Prostate gland (tissue), 2 donors: Measurements from ENCODE around the gene RBM47. TPM values are rescaled to one million over a fixed set of nuclear protein-coding genes. Genes with fewer than 3 reads are reported as not detected.
"Not testable (repeated sequence)": the region's sequence is repeated elsewhere in the genome, so short reads cannot be mapped to it uniquely, and the experiment has no call there.

Source experiments
- DNase-seq: peaks from one replicate; pipeline ENCODE4 v3.0.0-alpha.2; 2019; ENCODE audit warnings: low spot score
- H3K27ac ChIP-seq, 2 donors: fragments of 200-600 bp; sonication (generic); 2 replicates each; pipeline ENCODE4 v1.5.1; 2017 to 2019
- H3K27me3 ChIP-seq: fragments of 200-600 bp; sonication (generic); replicated peaks from 2 replicates; pipeline ENCODE4 v1.5.1; 2019; ENCODE audit not compliant: insufficient read depth
- H3K36me3 ChIP-seq, 2 donors: fragments of 200-600 bp; sonication (generic); 1 replicate in 1 of 2; 2 replicates in 1 of 2; pipeline versions ENCODE4 v1.5.1 to v1.8.1; 2017 to 2019
- H3K4me1 ChIP-seq: fragments of 200-600 bp; sonication (generic); replicated peaks from 2 replicates; pipeline ENCODE4 v1.5.1; 2019
- H3K4me3 ChIP-seq, 2 donors: fragments of 200-600 bp; sonication (generic); 2 replicates each; pipeline ENCODE4 v1.5.1; 2017 to 2019
- H3K9me3 ChIP-seq: fragments of 200-600 bp; sonication (generic); 2 replicates; pipeline ENCODE4 v1.5.1; 2017
- CTCF ChIP-seq, 4 experiments: fragments of 200-600 bp in 2 of 4; fragments of 450-650 bp in 2 of 4; sonication (generic) in 2 of 4; IDR thresholded peaks; 1 replicate in 3 of 4; 2 replicates in 1 of 4; pipeline ENCODE4 v1.5.1; 2016 to 2019; ENCODE audit warnings: antibody characterized with exemption in 4 of 4, mild to moderate bottlenecking in 2 of 4, moderate library complexity in 2 of 4
- POLR2A ChIP-seq: fragments of 450-650 bp; IDR thresholded peaks from one replicate; pipeline ENCODE4 v1.6.1; 2016; ENCODE audit warnings: antibody characterized with exemption, mild to moderate bottlenecking
- POLR2AphosphoS5 ChIP-seq: sonication (generic); formaldehyde crosslinking; IDR thresholded peaks from one replicate; pipeline ENCODE4 v1.6.1; 2017; ENCODE audit warnings: antibody characterized with exemption
- WGBS: methylation state at CpG from one replicate; pipeline ENCODE4 v1.1.5; 2018; 5-methylcytosine and 5-hydroxymethylcytosine counted together
- intact Hi-C: fragments of 100-400 bp; cut with DNase I; formaldehyde crosslinking; loops from one replicate; pipeline ENCODE4 v1.14.2; 2022
- total RNA-seq, 2 donors: library from RNA; depleted of rRNA; stranded (reverse); fragments of >200 nt; gene quantifications; one replicate each; pipeline ENCODE4 v1.1.0, GENCODE V29; 2016

Gene RBM47
- total RNA-seq, 2 donors from 2014 or later = 241 to 302 TPM

GRCh38 chr4:40564004-40564403 lies 65.7 kb downstream of the RBM47 start:
- intact Hi-C loops = no loop called here
- H3K4me3 ChIP-seq = no peak overlapping the region
- no peak overlapping the region for H3K27ac ChIP-seq
- no peak for DNase-seq
- H3K36me3 ChIP-seq = no peaks in the 10 kb centered on the region
- no peaks in the 10 kb centered on the region for H3K27me3 ChIP-seq
- no peaks in the 10 kb centered on the region for H3K9me3 ChIP-seq
- H3K4me1 ChIP-seq = peaks cover 11% of the 10 kb centered on the region
- no peak for TF ChIP-seq CTCF (IDR thresholded peaks at IDR 0.05)
- TF ChIP-seq POLR2AphosphoS5 = no peak
- TF ChIP-seq POLR2A = no peak
- WGBS = 78% methylated on average over 3 of the region's 3 CpGs

DNA sequence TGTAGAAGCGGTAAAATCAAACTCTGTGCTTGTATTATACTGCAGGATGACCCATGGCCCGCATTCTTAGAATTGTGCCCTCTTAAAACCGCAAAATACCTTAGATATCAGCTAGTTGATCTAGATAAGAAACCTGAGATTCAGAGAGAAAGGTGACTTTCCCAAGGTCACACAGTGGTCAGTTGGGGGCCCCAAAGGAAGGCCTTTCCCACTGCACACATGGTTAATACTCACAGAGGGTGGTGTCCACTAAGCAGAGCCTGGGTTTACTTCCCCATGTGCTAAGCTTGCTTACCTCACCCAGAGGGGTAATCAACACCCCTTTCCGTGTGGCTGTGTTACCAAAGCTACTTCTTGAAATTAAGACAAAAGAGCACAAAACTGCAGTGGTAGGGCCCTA lies 66.3 kb downstream of the RBM47 start:
- intact Hi-C loops = no loop called here
- Histone ChIP-seq H3K36me3 (no peaks in the 10 kb centered on the region), H3K4me1 (peaks cover 11% of the 10 kb centered on the region), H3K27ac (no peak overlapping the region), H3K9me3 (no peaks in the 10 kb centered on the region), H3K27me3 (no peaks in the 10 kb centered on the region), H3K4me3 (no peak overlapping the region)
- WGBS = 87% methylated on average over 4 of the region's 4 CpGs
- no peak for DNase-seq
- TF ChIP-seq POLR2AphosphoS5 (no peak), CTCF (IDR thresholded peaks at IDR 0.05) (no peak), POLR2A (no peak)

DNA sequence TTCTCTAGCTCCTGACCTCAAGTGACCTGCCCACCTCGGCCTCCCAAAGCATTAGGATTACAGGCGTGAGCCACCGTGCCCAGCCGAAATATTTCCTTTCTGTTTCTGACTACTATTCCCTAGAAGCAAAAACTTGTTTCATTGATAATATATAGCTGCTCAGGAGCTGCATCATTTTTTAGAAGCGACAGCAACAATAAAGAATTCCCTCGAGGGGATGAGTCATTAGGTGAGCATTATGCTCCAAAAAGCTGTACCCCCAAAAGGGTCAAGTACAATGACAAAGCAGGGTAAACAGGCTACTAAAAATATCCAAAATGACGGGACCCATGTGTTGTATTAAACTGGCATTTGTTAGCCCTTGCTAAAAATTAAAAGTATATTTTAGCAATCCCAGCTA lies 67.0 kb downstream of the RBM47 start:
- Histone ChIP-seq H3K9me3 (no peaks in the 10 kb centered on the region), H3K27ac (no peak overlapping the region), H3K36me3 (no peaks in the 10 kb centered on the region), H3K27me3 (no peaks in the 10 kb centered on the region), H3K4me1 (peaks cover 11% of the 10 kb centered on the region), H3K4me3 (no peak overlapping the region)
- TF ChIP-seq CTCF (IDR thresholded peaks at IDR 0.05) = no peak
- no peak for TF ChIP-seq POLR2AphosphoS5
- no peak for TF ChIP-seq POLR2A
- DNase-seq = no peak
- intact Hi-C loops = no loop called here
- 89% methylated on average over 7 of the region's 7 CpGs for WGBS

DNA sequence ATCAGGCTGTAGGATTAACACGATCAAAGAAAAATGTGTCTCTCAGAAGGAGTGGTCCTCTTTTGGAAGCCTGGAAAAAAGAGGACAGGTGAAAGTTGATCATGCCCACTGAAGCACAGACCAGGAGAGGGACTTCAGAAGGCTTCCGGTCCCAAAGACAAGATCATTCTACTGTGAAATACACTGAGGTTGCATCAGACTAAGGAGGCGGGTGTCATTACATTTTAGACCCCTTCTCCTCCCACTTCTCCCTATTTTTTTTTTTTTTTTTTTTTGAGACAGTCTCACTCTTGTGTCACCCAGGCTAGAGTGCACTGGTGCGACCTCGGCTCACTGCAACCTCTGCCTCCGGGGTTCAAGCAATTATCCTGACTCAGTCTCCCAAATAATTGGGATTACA lies 67.5 kb downstream of the RBM47 start:
- H3K9me3 ChIP-seq = no peaks in the 10 kb centered on the region
- H3K27ac ChIP-seq = no peak overlapping the region
- no peak overlapping the region for H3K4me3 ChIP-seq
- peaks cover 11% of the 10 kb centered on the region for H3K4me1 ChIP-seq
- intact Hi-C loops = no loop called here
- H3K27me3 ChIP-seq = no peaks in the 10 kb centered on the region
- TF ChIP-seq POLR2A = no peak
- no peak for TF ChIP-seq CTCF (IDR thresholded peaks at IDR 0.05)
- no peaks in the 10 kb centered on the region for H3K36me3 ChIP-seq
- 93% methylated on average over 6 of the region's 6 CpGs for WGBS
- DNase-seq = no peak

- H3K27ac ChIP-seq, H3K27me3 ChIP-seq, H3K36me3 ChIP-seq, DNase-seq, H3K4me3 ChIP-seq, intact Hi-C loops, H3K9me3 ChIP-seq: not testable (repeated sequence)
- peaks cover 11% of the 10 kb centered on the region for H3K4me1 ChIP-seq
- 96% methylated on average over 7 of the region's 7 CpGs for WGBS
These were observed 68.0 kb downstream of the RBM47 start for GRCh38 chr4:40561543-40562177.
